Measurements from ENCODE around the gene FANCD2.
"Not testable (repeated sequence)": the region's sequence is repeated elsewhere in the genome, so short reads cannot be mapped to it uniquely, and the experiment has no call there.

DNA sequence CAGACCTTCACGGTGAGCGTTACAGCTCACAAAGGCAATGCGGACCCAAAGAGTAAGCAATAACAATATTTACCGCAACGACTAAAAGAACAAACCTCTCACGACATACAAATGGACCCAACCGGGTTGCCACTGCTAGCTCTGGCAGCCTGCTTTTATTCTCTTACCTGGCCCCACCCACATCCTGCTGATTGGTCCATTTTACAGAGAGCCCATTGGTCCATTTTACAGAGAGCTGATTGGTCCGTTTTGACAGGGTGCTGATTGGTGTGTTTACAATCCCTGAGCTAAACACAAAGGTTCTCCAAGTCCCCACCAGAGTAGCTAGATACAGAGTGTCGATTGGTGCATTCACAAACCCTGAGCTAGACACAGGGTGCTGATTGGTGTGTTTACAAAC is 109.6 kb downstream of the FANCD2 start:
- TF ChIP-seq ZNF596 (tag by site-specific recombination; IDR thresholded peaks at IDR 0.05); CTCF (tag by site-specific recombination; IDR thresholded peaks at IDR 0.05); ZNF785 (tag by site-specific recombination; IDR thresholded peaks at IDR 0.05); ZNF664 (tag by site-specific recombination; IDR thresholded peaks at IDR 0.05); ZBTB11 (tag by site-specific recombination; conservative IDR thresholded peaks at IDR 0.05; ENCODE audit: low read depth); ZXDB (tag by site-specific recombination; IDR thresholded peaks at IDR 0.05); SP3 (tag by site-specific recombination; IDR thresholded peaks at IDR 0.05); ZNF248 (tag by site-specific recombination; IDR thresholded peaks at IDR 0.05); ZNF175 (tag by site-specific recombination; IDR thresholded peaks at IDR 0.05); ATF2 (tag by site-specific recombination; IDR thresholded peaks at IDR 0.05; ENCODE audit: low read depth): not testable (repeated sequence)
- TF ChIP-seq, protein P1, sequence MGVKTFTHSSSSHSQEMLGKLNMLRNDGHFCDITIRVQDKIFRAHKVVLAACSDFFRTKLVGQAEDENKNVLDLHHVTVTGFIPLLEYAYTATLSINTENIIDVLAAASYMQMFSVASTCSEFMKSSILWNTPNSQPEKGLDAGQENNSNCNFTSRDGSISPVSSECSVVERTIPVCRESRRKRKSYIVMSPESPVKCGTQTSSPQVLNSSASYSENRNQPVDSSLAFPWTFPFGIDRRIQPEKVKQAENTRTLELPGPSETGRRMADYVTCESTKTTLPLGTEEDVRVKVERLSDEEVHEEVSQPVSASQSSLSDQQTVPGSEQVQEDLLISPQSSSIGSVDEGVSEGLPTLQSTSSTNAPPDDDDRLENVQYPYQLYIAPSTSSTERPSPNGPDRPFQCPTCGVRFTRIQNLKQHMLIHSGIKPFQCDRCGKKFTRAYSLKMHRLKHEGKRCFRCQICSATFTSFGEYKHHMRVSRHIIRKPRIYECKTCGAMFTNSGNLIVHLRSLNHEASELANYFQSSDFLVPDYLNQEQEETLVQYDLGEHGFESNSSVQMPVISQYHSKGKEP (tag by site-specific recombination; IDR thresholded peaks at IDR 0.05) = not testable (repeated sequence)
